ENCODE measurements around the gene PIK3CA.
A peak's percentile ranks its signal among the peaks of the same experiment; 100 is the strongest.

Gene PIK3CA

DNA sequence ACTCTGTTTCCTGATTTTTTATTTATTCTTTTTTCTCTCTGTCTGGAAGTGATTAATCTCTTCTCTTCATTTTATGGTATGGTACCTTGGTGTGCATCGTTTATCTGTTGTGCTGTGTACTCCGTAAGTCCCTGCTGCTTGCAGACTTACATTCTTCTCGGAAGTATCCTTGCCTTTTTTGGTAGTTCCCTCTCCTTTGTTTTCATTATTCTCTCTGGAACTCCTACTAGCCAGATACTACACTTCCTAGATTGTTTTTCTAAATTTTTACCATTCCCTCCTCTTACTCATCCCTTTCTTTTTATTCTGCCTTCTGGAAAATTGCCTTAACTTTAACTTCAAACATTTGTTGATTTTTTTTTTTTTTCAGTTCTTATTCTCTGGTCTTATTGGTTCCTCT is 27.2 kb downstream of the PIK3CA start:
- TF ChIP-seq, protein P1, sequence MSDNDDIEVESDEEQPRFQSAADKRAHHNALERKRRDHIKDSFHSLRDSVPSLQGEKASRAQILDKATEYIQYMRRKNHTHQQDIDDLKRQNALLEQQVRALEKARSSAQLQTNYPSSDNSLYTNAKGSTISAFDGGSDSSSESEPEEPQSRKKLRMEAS (IDR thresholded peaks at IDR 0.05) = no peak
- TF ChIP-seq FOXM1 (IDR thresholded peaks at IDR 0.05; ENCODE audit: borderline replicate concordance, low read depth) = no peak
- TF ChIP-seq, protein P2, sequence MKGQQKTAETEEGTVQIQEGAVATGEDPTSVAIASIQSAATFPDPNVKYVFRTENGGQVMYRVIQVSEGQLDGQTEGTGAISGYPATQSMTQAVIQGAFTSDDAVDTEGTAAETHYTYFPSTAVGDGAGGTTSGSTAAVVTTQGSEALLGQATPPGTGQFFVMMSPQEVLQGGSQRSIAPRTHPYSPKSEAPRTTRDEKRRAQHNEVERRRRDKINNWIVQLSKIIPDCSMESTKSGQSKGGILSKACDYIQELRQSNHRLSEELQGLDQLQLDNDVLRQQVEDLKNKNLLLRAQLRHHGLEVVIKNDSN (IDR thresholded peaks at IDR 0.05) = no peak
- TF ChIP-seq TAF1 (IDR thresholded peaks at IDR 0.05; ENCODE audit: low read depth) = no peak
- TF ChIP-seq ZBTB7A (IDR thresholded peaks at IDR 0.05; ENCODE audit: low read depth) = no peak
- TF ChIP-seq RAD21 (IDR thresholded peaks at IDR 0.05; ENCODE audit: low read depth) = no peak
- TF ChIP-seq TEAD4 (IDR thresholded peaks at IDR 0.05) = no peak
- TF ChIP-seq NFIC (IDR thresholded peaks at IDR 0.05) = no peak
- TF ChIP-seq EGR1 (IDR thresholded peaks at IDR 0.05) = no peak
- no peak for TF ChIP-seq YY1 (IDR thresholded peaks at IDR 0.05; ENCODE audit: low read depth)
- no peak for TF ChIP-seq CREB1 (IDR thresholded peaks at IDR 0.05; ENCODE audit: low read depth)
- no peak for TF ChIP-seq TCF12 (IDR thresholded peaks at IDR 0.05; ENCODE audit: low read depth)
- TF ChIP-seq EP300 (IDR thresholded peaks at IDR 0.05; ENCODE audit: borderline replicate concordance) = no peak

DNA sequence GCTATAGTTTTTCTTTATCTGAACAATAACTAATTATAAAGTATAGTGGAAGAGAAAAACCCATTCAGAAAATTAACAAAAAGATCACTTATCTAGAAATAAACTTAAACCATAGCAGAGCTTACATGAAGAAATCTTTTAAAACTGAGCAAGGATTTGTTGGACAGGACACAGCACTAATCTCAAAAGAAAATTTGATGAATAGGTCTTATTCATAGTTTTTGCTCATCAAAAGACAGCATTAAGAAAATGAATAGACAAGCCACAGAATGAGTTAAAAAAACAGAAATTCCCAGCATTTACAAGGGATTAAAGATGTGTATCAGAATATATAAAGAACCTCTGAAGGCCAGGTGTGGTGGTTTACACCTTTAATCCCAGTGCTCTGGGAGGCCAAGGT is 29.5 kb downstream of the PIK3CA start:
- TF ChIP-seq NFIC (IDR thresholded peaks at IDR 0.05) (no peak), ZBTB7A (IDR thresholded peaks at IDR 0.05; ENCODE audit: low read depth) (no peak), YY1 (IDR thresholded peaks at IDR 0.05; ENCODE audit: low read depth) (no peak), TEAD4 (IDR thresholded peaks at IDR 0.05) (no peak), CEBPB (IDR thresholded peaks at IDR 0.05) (no peak), EP300 (IDR thresholded peaks at IDR 0.05; ENCODE audit: borderline replicate concordance) (no peak), FOXM1 (IDR thresholded peaks at IDR 0.05; ENCODE audit: borderline replicate concordance, low read depth) (no peak), EGR1 (IDR thresholded peaks at IDR 0.05) (no peak), CREB1 (IDR thresholded peaks at IDR 0.05; ENCODE audit: low read depth) (no peak), TAF1 (IDR thresholded peaks at IDR 0.05; ENCODE audit: low read depth) (no peak), RAD21 (IDR thresholded peaks at IDR 0.05; ENCODE audit: low read depth) (no peak), TCF12 (IDR thresholded peaks at IDR 0.05; ENCODE audit: low read depth) (no peak)
- TF ChIP-seq, protein P1 (IDR thresholded peaks at IDR 0.05) = no peak
- TF ChIP-seq, protein P3, sequence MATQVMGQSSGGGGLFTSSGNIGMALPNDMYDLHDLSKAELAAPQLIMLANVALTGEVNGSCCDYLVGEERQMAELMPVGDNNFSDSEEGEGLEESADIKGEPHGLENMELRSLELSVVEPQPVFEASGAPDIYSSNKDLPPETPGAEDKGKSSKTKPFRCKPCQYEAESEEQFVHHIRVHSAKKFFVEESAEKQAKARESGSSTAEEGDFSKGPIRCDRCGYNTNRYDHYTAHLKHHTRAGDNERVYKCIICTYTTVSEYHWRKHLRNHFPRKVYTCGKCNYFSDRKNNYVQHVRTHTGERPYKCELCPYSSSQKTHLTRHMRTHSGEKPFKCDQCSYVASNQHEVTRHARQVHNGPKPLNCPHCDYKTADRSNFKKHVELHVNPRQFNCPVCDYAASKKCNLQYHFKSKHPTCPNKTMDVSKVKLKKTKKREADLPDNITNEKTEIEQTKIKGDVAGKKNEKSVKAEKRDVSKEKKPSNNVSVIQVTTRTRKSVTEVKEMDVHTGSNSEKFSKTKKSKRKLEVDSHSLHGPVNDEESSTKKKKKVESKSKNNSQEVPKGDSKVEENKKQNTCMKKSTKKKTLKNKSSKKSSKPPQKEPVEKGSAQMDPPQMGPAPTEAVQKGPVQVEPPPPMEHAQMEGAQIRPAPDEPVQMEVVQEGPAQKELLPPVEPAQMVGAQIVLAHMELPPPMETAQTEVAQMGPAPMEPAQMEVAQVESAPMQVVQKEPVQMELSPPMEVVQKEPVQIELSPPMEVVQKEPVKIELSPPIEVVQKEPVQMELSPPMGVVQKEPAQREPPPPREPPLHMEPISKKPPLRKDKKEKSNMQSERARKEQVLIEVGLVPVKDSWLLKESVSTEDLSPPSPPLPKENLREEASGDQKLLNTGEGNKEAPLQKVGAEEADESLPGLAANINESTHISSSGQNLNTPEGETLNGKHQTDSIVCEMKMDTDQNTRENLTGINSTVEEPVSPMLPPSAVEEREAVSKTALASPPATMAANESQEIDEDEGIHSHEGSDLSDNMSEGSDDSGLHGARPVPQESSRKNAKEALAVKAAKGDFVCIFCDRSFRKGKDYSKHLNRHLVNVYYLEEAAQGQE (IDR thresholded peaks at IDR 0.05; ENCODE audit: low read depth) = no peak
- TF ChIP-seq, protein P2 (IDR thresholded peaks at IDR 0.05) = no peak

DNA sequence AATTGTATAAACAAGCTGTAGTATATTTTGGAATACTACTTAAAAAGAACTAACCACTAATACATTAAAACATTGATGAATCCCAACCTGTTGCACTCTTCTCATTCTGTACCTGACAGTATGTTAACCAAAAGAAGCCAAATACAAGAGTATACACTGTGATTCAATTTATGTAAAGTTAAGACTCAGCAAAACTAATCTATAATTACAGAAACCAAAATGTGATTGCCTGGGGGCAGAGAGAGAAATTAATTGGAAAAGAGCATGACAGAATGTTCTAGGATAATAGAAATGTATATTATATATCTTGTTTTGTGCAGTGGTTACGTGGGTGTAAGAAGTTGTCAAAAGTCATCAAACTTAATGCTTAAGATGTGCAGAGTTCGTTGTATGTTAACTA is 31.1 kb downstream of the PIK3CA start:
- no peak for TF ChIP-seq FOXM1 (IDR thresholded peaks at IDR 0.05; ENCODE audit: borderline replicate concordance, low read depth)
- no peak for TF ChIP-seq RAD21 (IDR thresholded peaks at IDR 0.05; ENCODE audit: low read depth)
- no peak for TF ChIP-seq TEAD4 (IDR thresholded peaks at IDR 0.05)
- no peak for TF ChIP-seq CEBPB (IDR thresholded peaks at IDR 0.05)
- TF ChIP-seq CREB1 (IDR thresholded peaks at IDR 0.05; ENCODE audit: low read depth) = no peak
- TF ChIP-seq, protein P3 (IDR thresholded peaks at IDR 0.05; ENCODE audit: low read depth) = no peak
- no peak for TF ChIP-seq TCF12 (IDR thresholded peaks at IDR 0.05; ENCODE audit: low read depth)
- TF ChIP-seq EGR1 (IDR thresholded peaks at IDR 0.05) = no peak
- TF ChIP-seq, protein P1 (IDR thresholded peaks at IDR 0.05) = no peak
- TF ChIP-seq EP300 (IDR thresholded peaks at IDR 0.05; ENCODE audit: borderline replicate concordance) = no peak
- TF ChIP-seq, protein P2 (IDR thresholded peaks at IDR 0.05) = no peak
- TF ChIP-seq NFIC (IDR thresholded peaks at IDR 0.05) = no peak
- TF ChIP-seq TAF1 (IDR thresholded peaks at IDR 0.05; ENCODE audit: low read depth) = no peak
- no peak for TF ChIP-seq ZBTB7A (IDR thresholded peaks at IDR 0.05; ENCODE audit: low read depth)
- TF ChIP-seq YY1 (IDR thresholded peaks at IDR 0.05; ENCODE audit: low read depth) = no peak

DNA sequence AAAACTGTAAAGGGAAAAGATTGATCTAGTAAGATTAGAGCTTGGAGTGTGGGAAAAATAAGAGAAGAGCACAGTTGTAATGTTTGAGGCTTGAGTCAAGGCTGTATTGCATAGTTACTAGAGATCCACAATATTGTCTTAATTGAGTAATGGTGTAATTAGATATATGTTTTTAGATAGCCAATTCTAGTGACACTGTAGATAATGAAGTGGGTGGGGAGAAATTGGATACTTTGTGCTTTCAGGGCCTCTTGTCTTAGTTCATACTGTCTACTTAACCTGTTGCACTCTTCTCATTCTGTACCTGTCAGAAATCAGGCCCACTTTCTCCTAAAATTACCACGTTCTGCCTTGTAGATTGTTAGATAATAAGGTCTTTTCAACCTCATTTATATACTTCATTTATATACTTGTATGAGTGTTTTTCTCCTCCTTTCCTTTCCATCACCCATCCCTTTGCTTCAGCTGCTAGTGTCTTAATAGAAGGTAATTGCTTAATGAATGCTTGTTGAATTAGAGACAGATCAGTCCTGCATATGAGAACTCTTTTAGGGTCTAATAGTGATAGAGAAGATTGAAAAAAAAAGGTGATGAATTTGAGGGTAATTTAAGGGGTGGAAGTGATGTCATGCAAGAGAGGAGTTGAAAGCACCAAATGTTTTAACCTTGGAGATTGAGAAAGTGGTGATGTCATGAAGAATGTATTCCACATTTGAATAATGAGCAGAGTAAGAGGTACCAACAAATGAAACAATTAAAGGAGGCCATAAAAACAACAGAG is 32.0 kb downstream of the PIK3CA start:
- 0 out of 2 replicates have a peak, but pooled peaks have one; percentile 26 for TF ChIP-seq CREB1 (IDR thresholded peaks at IDR 0.05; ENCODE audit: low read depth)
- no peak for TF ChIP-seq TCF12 (IDR thresholded peaks at IDR 0.05; ENCODE audit: low read depth)
- TF ChIP-seq EP300 (IDR thresholded peaks at IDR 0.05; ENCODE audit: borderline replicate concordance) = no peak
